Liver (tissue), 9 donors: Measurements from ENCODE around the gene DTX4. TPM values are rescaled to one million over a fixed set of nuclear protein-coding genes. Genes with fewer than 3 reads are reported as not detected.

Experiments
- DNase-seq: peaks from one replicate; pipeline ENCODE4 v3.0.0-alpha.2; 2017; ENCODE audit warnings: low spot score
- H3K27ac ChIP-seq, 2 donors: one replicate each; pipeline ENCODE4 v1.7.0; 2013; ENCODE audit warnings: inconsistent platforms in 2 of 2, low read length in 2 of 2, control low read depth in 1 of 2, low read depth in 1 of 2, mild to moderate bottlenecking in 1 of 2
- H3K27me3 ChIP-seq, 4 donors: one replicate each; pipeline versions ENCODE4 v1.6.1 to v1.7.0; 2013; ENCODE audit warnings: low read length in 3 of 4, inconsistent platforms in 1 of 4, mild to moderate bottlenecking in 1 of 4, moderate library complexity in 1 of 4; ENCODE audit not compliant: control insufficient read depth in 4 of 4, insufficient read depth in 4 of 4
- H3K36me3 ChIP-seq, 4 donors: one replicate each; pipeline versions ENCODE4 v1.6.1 to v1.7.0; 2013; ENCODE audit warnings: low read length in 3 of 4, mild to moderate bottlenecking in 3 of 4, low read depth in 1 of 4, moderate library complexity in 1 of 4; ENCODE audit not compliant: control insufficient read depth in 4 of 4, insufficient read depth in 3 of 4
- H3K4me1 ChIP-seq, 4 donors: one replicate each; pipeline versions ENCODE4 v1.6.1 to v1.7.0; 2013; ENCODE audit warnings: low read length in 3 of 4, mild to moderate bottlenecking in 3 of 4, moderate library complexity in 1 of 4; ENCODE audit not compliant: control insufficient read depth in 4 of 4, insufficient read depth in 4 of 4
- H3K4me3 ChIP-seq, 3 donors: one replicate each; pipeline versions ENCODE4 v1.6.1 to v1.7.0; 2013; ENCODE audit warnings: low read length in 3 of 3, control low read depth in 1 of 3, low read depth in 1 of 3, mild to moderate bottlenecking in 1 of 3
- H3K9ac ChIP-seq, 2 donors: one replicate each; pipeline ENCODE4 v1.7.0; 2013; ENCODE audit warnings: low read length in 2 of 2, mild to moderate bottlenecking in 2 of 2, moderate library complexity in 2 of 2, control low read depth in 1 of 2, low read depth in 1 of 2
- H3K9me3 ChIP-seq, 4 donors: one replicate each; pipeline versions ENCODE4 v1.6.1 to v1.7.0; 2013; ENCODE audit warnings: low read length in 3 of 4; ENCODE audit not compliant: control insufficient read depth in 4 of 4
- EGR1 ChIP-seq, 2 donors: IDR thresholded peaks; 2 replicates each; pipeline ENCODE4 v1.6.1; 2016 to 2018; ENCODE audit warnings: antibody characterized with exemption in 2 of 2, low read depth in 2 of 2
- FOXA1 ChIP-seq: IDR thresholded peaks from 2 replicates; pipeline ENCODE4 v1.6.1; 2016; ENCODE audit warnings: antibody characterized with exemption
- GABPA ChIP-seq, 2 donors: IDR thresholded peaks in 1 of 2; conservative IDR thresholded peaks in 1 of 2; 2 replicates each; pipeline ENCODE4 v1.6.1; 2016; ENCODE audit warnings: antibody characterized with exemption in 2 of 2, mild to moderate bottlenecking in 1 of 2, moderate library complexity in 1 of 2
- HNF4A ChIP-seq, 2 donors: conservative IDR thresholded peaks; 2 replicates each; pipeline ENCODE4 v1.6.1; 2016; ENCODE audit warnings: antibody characterized with exemption in 2 of 2, mild to moderate bottlenecking in 2 of 2
- HNF4G ChIP-seq: IDR thresholded peaks from 2 replicates; pipeline ENCODE4 v1.6.1; 2016; ENCODE audit warnings: antibody characterized with exemption
- JUND ChIP-seq, 2 donors: IDR thresholded peaks; 2 replicates each; pipeline ENCODE4 v1.6.1; 2016; ENCODE audit warnings: antibody characterized with exemption in 2 of 2
- NR2F2 ChIP-seq: IDR thresholded peaks from 2 replicates; pipeline ENCODE4 v1.6.1; 2016; ENCODE audit warnings: antibody characterized with exemption
- RXRA ChIP-seq, 2 donors: IDR thresholded peaks; 2 replicates each; pipeline ENCODE4 v1.6.1; 2017 to 2018; ENCODE audit warnings: antibody characterized with exemption in 2 of 2, mild to moderate bottlenecking in 1 of 2
- SP1 ChIP-seq: IDR thresholded peaks from 2 replicates; pipeline ENCODE4 v1.6.1; 2018; ENCODE audit warnings: antibody characterized with exemption, mild to moderate bottlenecking
- TAF1 ChIP-seq: conservative IDR thresholded peaks from 2 replicates; pipeline ENCODE4 v1.6.1; 2016; ENCODE audit warnings: antibody characterized with exemption, mild to moderate bottlenecking
- YY1 ChIP-seq: IDR thresholded peaks from 2 replicates; pipeline ENCODE4 v1.6.1; 2016; ENCODE audit warnings: antibody characterized with exemption, mild to moderate bottlenecking
- WGBS: extraction: QIAGEN DNeasy Blood & Tissue Kit; methylation state at CpG from one replicate; pipeline ENCODE4 v1.1.7; 2013; 5-methylcytosine and 5-hydroxymethylcytosine counted together
- polyA plus RNA-seq, 2 donors: library from polyadenylated mRNA; stranded (reverse) in 1 of 2; unstranded in 1 of 2; fragments of 200-250 nt in 1 of 2; fragments of >200 nt in 1 of 2; fragmentation: Nextera tagmentation in 1 of 2; extraction: Ambion mirVana in 1 of 2; gene quantifications; one replicate each; pipeline versions ENCODE4 v1.2.1 to v1.2.3, GENCODE V29; 2013 to 2015
- total RNA-seq, 2 donors: library from RNA; depleted of rRNA; stranded (reverse); fragments of >200 nt; gene quantifications; one replicate each; pipeline ENCODE4 v1.2.3, GENCODE V29; 2014
- TF ChIP-seq, protein P1 (sequence below): IDR thresholded peaks from 2 replicates; pipeline ENCODE4 v1.6.1; 2016; ENCODE audit warnings: antibody characterized with exemption, mild to moderate bottlenecking
- TF ChIP-seq, protein P2 (sequence below): IDR thresholded peaks from 2 replicates; pipeline ENCODE4 v1.6.1; 2016; ENCODE audit warnings: antibody characterized with exemption
- TF ChIP-seq, protein P3 (sequence below): fragments of 150-350 bp; IDR thresholded peaks from 2 replicates; pipeline ENCODE4 v1.5.1; 2017; ENCODE audit warnings: improper control_type of control experiment, low read depth, low read length; ENCODE audit not compliant: missing input control
- TF ChIP-seq, protein P4 (sequence below): IDR thresholded peaks from 2 replicates; pipeline ENCODE4 v1.6.1; 2016; ENCODE audit warnings: antibody characterized with exemption
- donor health status: healthy.
- donor health status: healthy.
- donor health status: healthy.
- donor health status: healthy.
- donor health status: healthy.

The DTX4 gene
- total and polyA plus RNA-seq, 4 donors = 7.5 to 21.4 (median 14.3) TPM

DNA sequence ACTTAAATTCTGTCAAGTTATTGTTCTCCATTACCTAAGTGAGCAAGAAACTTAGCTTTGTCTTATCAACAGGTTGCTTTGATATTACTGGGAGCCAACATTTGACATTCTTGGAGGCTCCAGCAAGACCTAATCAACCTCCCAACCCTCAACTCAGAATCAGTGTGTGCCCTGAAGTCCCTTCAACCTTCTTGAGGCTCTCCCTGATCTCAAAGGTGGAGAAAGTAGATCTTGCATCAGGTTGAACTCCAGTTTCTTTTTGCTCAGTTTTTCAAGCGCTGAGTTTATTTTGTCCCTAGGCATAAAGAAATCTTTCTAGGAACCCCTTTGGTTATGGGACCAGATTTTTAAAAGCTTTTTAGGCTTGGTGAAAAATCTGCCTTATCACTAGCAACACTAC, 27.8 kb upstream of the DTX4 start:
- H3K27me3 ChIP-seq = no peaks in the 10 kb centered on the region
- H3K4me1 ChIP-seq = peaks cover 5 to 35% (median 28%) of the 10 kb centered on the region in 4 donors
- H3K9me3 ChIP-seq = no peaks in the 10 kb centered on the region
- WGBS = 90% methylated on average over 1 of the region's 1 CpG
- peak overlapping the region; percentile 9 to 84 for H3K9ac ChIP-seq
- peaks cover 0 to 6% (median 2%) of the 10 kb centered on the region in 4 donors for H3K36me3 ChIP-seq
- DNase-seq = no peak
- peak overlapping the region; percentile 78 to 89 for H3K27ac ChIP-seq
- TF ChIP-seq RXRA (IDR thresholded peaks at IDR 0.05) = no peak
- TF ChIP-seq FOXA1 = no peak
- TF ChIP-seq NR2F2 = no peak
- no peak for TF ChIP-seq SP1
- TF ChIP-seq TAF1 = no peak
- TF ChIP-seq HNF4G = no peak
- TF ChIP-seq YY1 = no peak
- TF ChIP-seq, protein P1, sequence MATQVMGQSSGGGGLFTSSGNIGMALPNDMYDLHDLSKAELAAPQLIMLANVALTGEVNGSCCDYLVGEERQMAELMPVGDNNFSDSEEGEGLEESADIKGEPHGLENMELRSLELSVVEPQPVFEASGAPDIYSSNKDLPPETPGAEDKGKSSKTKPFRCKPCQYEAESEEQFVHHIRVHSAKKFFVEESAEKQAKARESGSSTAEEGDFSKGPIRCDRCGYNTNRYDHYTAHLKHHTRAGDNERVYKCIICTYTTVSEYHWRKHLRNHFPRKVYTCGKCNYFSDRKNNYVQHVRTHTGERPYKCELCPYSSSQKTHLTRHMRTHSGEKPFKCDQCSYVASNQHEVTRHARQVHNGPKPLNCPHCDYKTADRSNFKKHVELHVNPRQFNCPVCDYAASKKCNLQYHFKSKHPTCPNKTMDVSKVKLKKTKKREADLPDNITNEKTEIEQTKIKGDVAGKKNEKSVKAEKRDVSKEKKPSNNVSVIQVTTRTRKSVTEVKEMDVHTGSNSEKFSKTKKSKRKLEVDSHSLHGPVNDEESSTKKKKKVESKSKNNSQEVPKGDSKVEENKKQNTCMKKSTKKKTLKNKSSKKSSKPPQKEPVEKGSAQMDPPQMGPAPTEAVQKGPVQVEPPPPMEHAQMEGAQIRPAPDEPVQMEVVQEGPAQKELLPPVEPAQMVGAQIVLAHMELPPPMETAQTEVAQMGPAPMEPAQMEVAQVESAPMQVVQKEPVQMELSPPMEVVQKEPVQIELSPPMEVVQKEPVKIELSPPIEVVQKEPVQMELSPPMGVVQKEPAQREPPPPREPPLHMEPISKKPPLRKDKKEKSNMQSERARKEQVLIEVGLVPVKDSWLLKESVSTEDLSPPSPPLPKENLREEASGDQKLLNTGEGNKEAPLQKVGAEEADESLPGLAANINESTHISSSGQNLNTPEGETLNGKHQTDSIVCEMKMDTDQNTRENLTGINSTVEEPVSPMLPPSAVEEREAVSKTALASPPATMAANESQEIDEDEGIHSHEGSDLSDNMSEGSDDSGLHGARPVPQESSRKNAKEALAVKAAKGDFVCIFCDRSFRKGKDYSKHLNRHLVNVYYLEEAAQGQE = no peak
- TF ChIP-seq, protein P2, sequence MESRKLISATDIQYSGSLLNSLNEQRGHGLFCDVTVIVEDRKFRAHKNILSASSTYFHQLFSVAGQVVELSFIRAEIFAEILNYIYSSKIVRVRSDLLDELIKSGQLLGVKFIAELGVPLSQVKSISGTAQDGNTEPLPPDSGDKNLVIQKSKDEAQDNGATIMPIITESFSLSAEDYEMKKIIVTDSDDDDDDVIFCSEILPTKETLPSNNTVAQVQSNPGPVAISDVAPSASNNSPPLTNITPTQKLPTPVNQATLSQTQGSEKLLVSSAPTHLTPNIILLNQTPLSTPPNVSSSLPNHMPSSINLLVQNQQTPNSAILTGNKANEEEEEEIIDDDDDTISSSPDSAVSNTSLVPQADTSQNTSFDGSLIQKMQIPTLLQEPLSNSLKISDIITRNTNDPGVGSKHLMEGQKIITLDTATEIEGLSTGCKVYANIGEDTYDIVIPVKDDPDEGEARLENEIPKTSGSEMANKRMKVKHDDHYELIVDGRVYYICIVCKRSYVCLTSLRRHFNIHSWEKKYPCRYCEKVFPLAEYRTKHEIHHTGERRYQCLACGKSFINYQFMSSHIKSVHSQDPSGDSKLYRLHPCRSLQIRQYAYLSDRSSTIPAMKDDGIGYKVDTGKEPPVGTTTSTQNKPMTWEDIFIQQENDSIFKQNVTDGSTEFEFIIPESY = no peak
- TF ChIP-seq JUND (IDR thresholded peaks at IDR 0.05) = no peak
- TF ChIP-seq, protein P3, sequence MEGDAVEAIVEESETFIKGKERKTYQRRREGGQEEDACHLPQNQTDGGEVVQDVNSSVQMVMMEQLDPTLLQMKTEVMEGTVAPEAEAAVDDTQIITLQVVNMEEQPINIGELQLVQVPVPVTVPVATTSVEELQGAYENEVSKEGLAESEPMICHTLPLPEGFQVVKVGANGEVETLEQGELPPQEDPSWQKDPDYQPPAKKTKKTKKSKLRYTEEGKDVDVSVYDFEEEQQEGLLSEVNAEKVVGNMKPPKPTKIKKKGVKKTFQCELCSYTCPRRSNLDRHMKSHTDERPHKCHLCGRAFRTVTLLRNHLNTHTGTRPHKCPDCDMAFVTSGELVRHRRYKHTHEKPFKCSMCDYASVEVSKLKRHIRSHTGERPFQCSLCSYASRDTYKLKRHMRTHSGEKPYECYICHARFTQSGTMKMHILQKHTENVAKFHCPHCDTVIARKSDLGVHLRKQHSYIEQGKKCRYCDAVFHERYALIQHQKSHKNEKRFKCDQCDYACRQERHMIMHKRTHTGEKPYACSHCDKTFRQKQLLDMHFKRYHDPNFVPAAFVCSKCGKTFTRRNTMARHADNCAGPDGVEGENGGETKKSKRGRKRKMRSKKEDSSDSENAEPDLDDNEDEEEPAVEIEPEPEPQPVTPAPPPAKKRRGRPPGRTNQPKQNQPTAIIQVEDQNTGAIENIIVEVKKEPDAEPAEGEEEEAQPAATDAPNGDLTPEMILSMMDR = no peak
- H3K4me3 ChIP-seq = peak overlapping the region in 2 of 3 donors; percentile 57 to 77

DNA sequence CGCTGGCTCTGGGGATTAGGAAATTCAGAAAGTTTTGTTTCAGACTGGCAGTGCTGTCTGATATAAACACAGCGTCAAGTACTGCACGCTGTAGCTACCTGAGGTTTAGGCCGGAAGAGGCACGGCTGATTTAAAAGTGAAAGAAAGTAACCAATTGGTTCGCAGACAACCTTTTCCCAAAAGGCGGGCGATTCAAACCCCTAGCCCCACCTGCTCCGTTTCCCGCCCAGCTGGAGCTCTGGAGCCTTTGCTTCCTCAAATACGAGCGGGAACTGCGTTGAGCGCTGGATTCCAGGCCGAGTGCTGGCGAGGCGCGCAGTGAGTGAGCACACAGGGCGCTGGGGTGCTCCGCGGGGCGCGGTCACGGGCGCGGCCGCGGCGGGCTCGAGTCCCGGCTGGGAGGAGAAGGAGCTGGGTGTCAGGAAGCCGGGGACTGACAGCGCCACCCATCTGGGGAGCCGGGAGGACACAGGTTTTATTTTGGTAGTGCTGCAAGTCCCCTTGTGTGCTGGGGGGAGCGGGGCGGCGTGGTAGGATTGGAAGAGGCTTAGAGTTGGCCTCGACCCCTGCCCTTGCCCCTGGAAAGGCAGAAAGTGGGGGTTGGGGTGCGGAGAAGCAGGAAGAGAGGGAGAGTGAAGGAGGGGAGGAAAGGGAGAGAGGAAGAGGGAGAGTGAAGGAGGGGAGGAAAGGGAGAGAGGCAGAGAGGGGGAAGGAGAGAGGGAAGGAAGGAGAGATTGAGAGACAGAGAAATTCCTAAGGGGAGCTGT, 27.2 kb upstream of the DTX4 start:
- no peaks in the 10 kb centered on the region for H3K27me3 ChIP-seq
- no peaks in the 10 kb centered on the region for H3K9me3 ChIP-seq
- peak overlapping the region; percentile 21 to 77 (median 57) for H3K4me3 ChIP-seq
- TF ChIP-seq, protein P3 = no peak
- TF ChIP-seq, protein P2 = no peak
- TF ChIP-seq GABPA (IDR thresholded peaks at IDR 0.05 in 1 of 2, conservative IDR thresholded peaks at IDR 0.05 in 1 of 2) (peak in 1 of 2 donors; percentile 71), EGR1 (IDR thresholded peaks at IDR 0.05; ENCODE audit: low read depth in 2 of 2) (no peak), HNF4A (conservative IDR thresholded peaks at IDR 0.05) (no peak), SP1 (peak; percentile 43)
- TF ChIP-seq, protein P4, sequence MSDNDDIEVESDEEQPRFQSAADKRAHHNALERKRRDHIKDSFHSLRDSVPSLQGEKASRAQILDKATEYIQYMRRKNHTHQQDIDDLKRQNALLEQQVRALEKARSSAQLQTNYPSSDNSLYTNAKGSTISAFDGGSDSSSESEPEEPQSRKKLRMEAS = peak; percentile 94
- peak; percentile 78 for DNase-seq
- H3K36me3 ChIP-seq = peaks cover 0 to 6% (median 2%) of the 10 kb centered on the region in 4 donors
- H3K9ac ChIP-seq = peak overlapping the region; percentile 9 to 84
- 3% methylated on average over 39 of the region's 39 CpGs for WGBS
- peaks cover 5 to 35% (median 28%) of the 10 kb centered on the region in 4 donors for H3K4me1 ChIP-seq
- H3K27ac ChIP-seq = peak overlapping the region; percentile 78 to 89
